Peyer's patch (tissue), 4 donors: ENCODE data around the gene IQCH. TPM values are rescaled to one million over a fixed set of nuclear protein-coding genes. Genes with fewer than 3 reads are reported as not detected.

Experiments
- DNase-seq, 3 donors: peaks; one replicate each; pipeline ENCODE4 v3.0.0-alpha.2; 2017 to 2019
- H3K27ac ChIP-seq, 4 donors: fragments of 200-600 bp; sonication (generic); one replicate each; pipeline ENCODE4 v1.5.1; 2016 to 2019
- H3K27me3 ChIP-seq, 2 donors: fragments of 200-600 bp; sonication (generic); one replicate each; pipeline ENCODE4 v1.5.1; 2019
- H3K36me3 ChIP-seq, 3 donors: fragments of 200-600 bp; sonication (generic); one replicate each; pipeline ENCODE4 v1.5.1; 2016 to 2019
- H3K4me1 ChIP-seq, 4 donors: fragments of 200-600 bp; sonication (generic); one replicate each; pipeline ENCODE4 v1.5.1; 2016 to 2019
- H3K4me3 ChIP-seq, 4 donors: fragments of 200-600 bp; sonication (generic); 1 replicate in 3 of 4; 2 replicates in 1 of 4; pipeline ENCODE4 v1.5.1; 2016 to 2019; ENCODE audit warnings: mild to moderate bottlenecking in 1 of 4
- H3K9me3 ChIP-seq, 4 donors: fragments of 200-600 bp; sonication (generic); one replicate each; pipeline ENCODE4 v1.5.1; 2016 to 2019; ENCODE audit warnings: mild to moderate bottlenecking in 1 of 4
- CTCF ChIP-seq, 6 experiments: fragments of 450-650 bp in 4 of 6; fragments of 200-600 bp in 2 of 6; sonication (generic) in 1 of 6; IDR thresholded peaks; one replicate each; pipeline ENCODE4 v1.5.1; 2017 to 2019; ENCODE audit warnings: antibody characterized with exemption in 6 of 6, mild to moderate bottlenecking in 3 of 6, moderate library complexity in 1 of 6
- POLR2A ChIP-seq, 2 donors: fragments of 450-650 bp; IDR thresholded peaks; one replicate each; pipeline ENCODE4 v1.5.1; 2017; ENCODE audit warnings: antibody characterized with exemption in 2 of 2, mild to moderate bottlenecking in 2 of 2, moderate library complexity in 2 of 2
- total RNA-seq, 4 donors: library from RNA; depleted of rRNA; stranded (reverse); fragments of >200 nt; gene quantifications; one replicate each; pipeline ENCODE4 v1.1.0, GENCODE V29; 2016

The IQCH gene
- total RNA-seq, 4 donors from 2014 or later = 0.53 to 1.2 (median 0.88) TPM

GRCh38 chr15:67506775-67507747, 252.5 kb downstream of the IQCH start:
- no peak for DNase-seq
- Histone ChIP-seq H3K9me3 (no peaks in the 10 kb centered on the region), H3K36me3 (no peaks in the 10 kb centered on the region), H3K4me1 (no peaks in the 10 kb centered on the region), H3K27me3 (no peaks in the 10 kb centered on the region), H3K4me3 (no peak overlapping the region), H3K27ac (no peak overlapping the region)
- TF ChIP-seq CTCF (IDR thresholded peaks at IDR 0.05) = no peak
- TF ChIP-seq POLR2A (IDR thresholded peaks at IDR 0.05) = no peak

GRCh38 chr15:67508407-67508806, 253.8 kb downstream of the IQCH start:
- Histone ChIP-seq H3K36me3 (peaks cover 0 to 6% (median 0%) of the 10 kb centered on the region in 3 donors), H3K27me3 (no peaks in the 10 kb centered on the region), H3K27ac (no peak overlapping the region), H3K4me1 (no peaks in the 10 kb centered on the region), H3K4me3 (no peak overlapping the region), H3K9me3 (no peaks in the 10 kb centered on the region)
- DNase-seq = no peak
- no peak for TF ChIP-seq CTCF (IDR thresholded peaks at IDR 0.05)
- TF ChIP-seq POLR2A (IDR thresholded peaks at IDR 0.05) = no peak

- Histone ChIP-seq H3K36me3 (peaks cover 0 to 10% (median 0%) of the 10 kb centered on the region in 3 donors), H3K27ac (no peak overlapping the region), H3K4me3 (no peak overlapping the region), H3K9me3 (no peaks in the 10 kb centered on the region), H3K4me1 (no peaks in the 10 kb centered on the region), H3K27me3 (no peaks in the 10 kb centered on the region)
- no peak for DNase-seq
- no peak for TF ChIP-seq POLR2A (IDR thresholded peaks at IDR 0.05)
- no peak for TF ChIP-seq CTCF (IDR thresholded peaks at IDR 0.05)
Observed at GRCh38 chr15:67509918-67510317, 255.3 kb downstream of the IQCH start.

GRCh38 chr15:67510597-67511190, 256.1 kb downstream of the IQCH start:
- Histone ChIP-seq H3K27me3 (no peaks in the 10 kb centered on the region), H3K9me3 (no peaks in the 10 kb centered on the region), H3K4me1 (no peaks in the 10 kb centered on the region), H3K36me3 (peaks cover 0 to 10% (median 0%) of the 10 kb centered on the region in 3 donors), H3K4me3 (no peak overlapping the region), H3K27ac (no peak overlapping the region)
- TF ChIP-seq POLR2A (IDR thresholded peaks at IDR 0.05) = no peak
- no peak for TF ChIP-seq CTCF (IDR thresholded peaks at IDR 0.05)
- no peak for DNase-seq

GRCh38 chr15:67511606-67512005, 257.0 kb downstream of the IQCH start:
- Histone ChIP-seq H3K4me3 (no peak overlapping the region), H3K36me3 (peaks cover 0 to 10% (median 0%) of the 10 kb centered on the region in 3 donors), H3K4me1 (no peaks in the 10 kb centered on the region), H3K27ac (no peak overlapping the region), H3K9me3 (no peaks in the 10 kb centered on the region), H3K27me3 (no peaks in the 10 kb centered on the region)
- TF ChIP-seq POLR2A (IDR thresholded peaks at IDR 0.05) (no peak), CTCF (IDR thresholded peaks at IDR 0.05) (no peak)
- DNase-seq = no peak
